HCT116 (cell line): ENCODE measurements around the gene PSMD12. TPM values are rescaled to one million over a fixed set of nuclear protein-coding genes. Genes with fewer than 3 reads are reported as not detected.

Experiments
- ATAC-seq: fragments of 200-7000 bp; cut with Tn5 transposase; 2 replicates; pipeline ENCODE4 v1.9.1; 2020; ENCODE audit warnings: mild to moderate bottlenecking, moderate library complexity
- BruUV-seq: library from RNA; stranded (reverse); fragments of 400-500 nt; replicated peaks from 2 replicates; lab custom pipeline; 2021; lab: Mats Ljungman, UMichigan
- CTCF ChIA-PET: fragments of 300-600 bp; sonication (Branson Sonifier 250); formaldehyde crosslinking; loops from one replicate; lab custom pipeline; 2021; ENCODE audit warnings: antibody characterized with exemption; lab: Charles Lee
- POLR2A ChIA-PET: fragments of 300-600, 350-600 bp; sonication (Branson Sonifier 250); formaldehyde crosslinking; loops from one replicate; lab custom pipeline; 2021; ENCODE audit warnings: antibody characterized with exemption; lab: Charles Lee
- RAD21 ChIA-PET, 2 experiments: fragments of 300-600 bp; sonication (Branson Sonifier 250); formaldehyde crosslinking; loops; one replicate each; lab custom pipeline; 2023; ENCODE audit warnings: low total read pairs in 2 of 2; ENCODE audit not compliant: uncharacterized antibody in 2 of 2, unreplicated experiment in 2 of 2, low non-redundant PET in 1 of 2; lab: Charles Lee
- DNase-seq: peaks from one replicate; pipeline ENCODE4 v3.0.0-alpha.2; 2010; ENCODE audit warnings: low read depth, low spot score
- H2AFZ ChIP-seq: fragments of 200-600 bp; shearing (Covaris generic), sonication (generic); 2 replicates; pipeline ENCODE4 v1.6.1; 2017; ENCODE audit warnings: low read depth, mixed run types, mixed read lengths, antibody characterized with exemption, low read length; ENCODE audit not compliant: poor library complexity, severe bottlenecking
- H3K27ac ChIP-seq: 2 replicates; pipeline ENCODE4 v1.5.1; 2012; ENCODE audit warnings: low read depth, low read length
- H3K27me3 ChIP-seq: fragments of 200-600 bp; sonication (generic); 2 replicates; pipeline ENCODE4 v1.6.1; 2016; ENCODE audit warnings: mixed run types, low read length, mixed read lengths; ENCODE audit not compliant: insufficient read depth
- H3K36me3 ChIP-seq, 2 experiments: fragments of 200-500 bp in 1 of 2; fragments of 200-600 bp in 1 of 2; sonication (Bioruptor generic) in 1 of 2; sonication (generic) in 1 of 2; 2 replicates each; pipeline versions ENCODE4 v1.5.1 to v1.6.1; 2014 to 2016; ENCODE audit warnings: low read length in 2 of 2, inconsistent platforms in 1 of 2, mixed read lengths in 1 of 2, mixed run types in 1 of 2; ENCODE audit not compliant: insufficient read depth in 2 of 2, control insufficient read depth in 1 of 2
- H3K4me1 ChIP-seq, 2 experiments: fragments of 200-600 bp in 1 of 2; sonication (generic) in 1 of 2; 2 replicates each; pipeline versions ENCODE4 v1.5.1 to v1.6.1; 2012 to 2017; ENCODE audit warnings: low read length in 2 of 2, inconsistent platforms in 1 of 2, mild to moderate bottlenecking in 1 of 2, mixed read lengths in 1 of 2, mixed run types in 1 of 2, moderate library complexity in 1 of 2; ENCODE audit not compliant: insufficient read depth in 2 of 2, control insufficient read depth in 1 of 2
- H3K4me2 ChIP-seq: fragments of 200-600 bp; sonication (generic); 2 replicates; pipeline ENCODE4 v1.6.1; 2017; ENCODE audit warnings: mixed run types, low read length, mixed read lengths
- H3K4me3 ChIP-seq, 2 experiments: fragments of 200-600 bp in 1 of 2; sonication (generic) in 1 of 2; replicated peaks in 1 of 2; 2 replicates each; pipeline ENCODE4 v1.5.1; 2011 to 2016; ENCODE audit warnings: low read length in 2 of 2, control low read depth in 1 of 2, low read depth in 1 of 2, mild to moderate bottlenecking in 1 of 2, mixed read lengths in 1 of 2, mixed run types in 1 of 2
- H3K79me2 ChIP-seq: fragments of 200-600 bp; sonication (generic); 2 replicates; pipeline ENCODE4 v1.6.1; 2017; ENCODE audit warnings: mild to moderate bottlenecking, mixed run types, low read length, moderate library complexity, mixed read lengths; ENCODE audit not compliant: insufficient read depth
- H3K9ac ChIP-seq: fragments of 200-600 bp; sonication (generic); 2 replicates; pipeline ENCODE4 v1.6.1; 2016; ENCODE audit warnings: low read length, mixed read lengths
- H3K9me2 ChIP-seq: fragments of 200-600 bp; sonication (generic), shearing (Covaris generic); 2 replicates; pipeline ENCODE4 v1.6.1; 2017; ENCODE audit warnings: mixed run types, mild to moderate bottlenecking, moderate library complexity; ENCODE audit not compliant: insufficient read depth
- H3K9me3 ChIP-seq, 2 experiments: fragments of 200-500 bp in 1 of 2; fragments of 200-600 bp in 1 of 2; sonication (Bioruptor generic) in 1 of 2; sonication (generic) in 1 of 2; 2 replicates each; pipeline ENCODE4 v1.6.1; 2014 to 2017; ENCODE audit warnings: low read length in 2 of 2, mixed read lengths in 2 of 2, inconsistent platforms in 1 of 2, low read depth in 1 of 2, mild to moderate bottlenecking in 1 of 2, mixed run types in 1 of 2, moderate library complexity in 1 of 2; ENCODE audit not compliant: control insufficient read depth in 1 of 2, insufficient read depth in 1 of 2
- H4K20me1 ChIP-seq: fragments of 200-600 bp; sonication (generic), shearing (Covaris generic); 2 replicates; pipeline ENCODE4 v1.6.1; 2017; ENCODE audit warnings: mixed run types, mild to moderate bottlenecking, moderate library complexity; ENCODE audit not compliant: insufficient read depth
- ATF3 ChIP-seq: IDR thresholded peaks from 2 replicates; pipeline ENCODE4 v1.6.1; 2012
- CEBPB ChIP-seq: IDR thresholded peaks from 2 replicates; pipeline ENCODE4 v1.6.1; 2012; ENCODE audit warnings: low read depth
- EGR1 ChIP-seq: IDR thresholded peaks from 2 replicates; pipeline ENCODE4 v1.6.1; 2012; ENCODE audit warnings: low read depth
- EZH2 ChIP-seq: fragments of 200-600 bp; sonication (generic); IDR thresholded peaks from 2 replicates; pipeline ENCODE4 v1.6.1; 2017; ENCODE audit warnings: antibody characterized with exemption, mixed run types
- EZH2phosphoT487 ChIP-seq: fragments of 200-600 bp; IDR thresholded peaks from 2 replicates; pipeline ENCODE4 v1.6.1; 2018; ENCODE audit warnings: antibody characterized with exemption, borderline replicate concordance
- FOSL1 ChIP-seq: IDR thresholded peaks from 2 replicates; pipeline ENCODE4 v1.6.1; 2012; ENCODE audit warnings: low read depth
- JUND ChIP-seq: IDR thresholded peaks from 2 replicates; pipeline ENCODE4 v1.6.1; 2012
- REST ChIP-seq: IDR thresholded peaks from 2 replicates; pipeline ENCODE4 v1.6.1; 2012; ENCODE audit warnings: low read depth
- SIN3A ChIP-seq: IDR thresholded peaks from 2 replicates; pipeline ENCODE4 v1.6.1; 2012; ENCODE audit warnings: low read depth
- SP1 ChIP-seq: IDR thresholded peaks from 2 replicates; pipeline ENCODE4 v1.6.1; 2012; ENCODE audit warnings: low read depth
- YY1 ChIP-seq: IDR thresholded peaks from 2 replicates; pipeline ENCODE4 v1.6.1; 2011; ENCODE audit warnings: low read length, low read depth, moderate library complexity, mild to moderate bottlenecking; ENCODE audit not compliant: insufficient replicate concordance; ENCODE audit errors: extremely low read depth
- ZFX ChIP-seq: fragments of 450-650 bp; IDR thresholded peaks from 2 replicates; pipeline ENCODE4 v1.6.1; 2017
- intact Hi-C: fragments of 100-400 bp; cut with micrococcal nuclease; formaldehyde crosslinking; loops from 2 replicates; pipeline ENCODE4 v1.10.0; 2022
- total RNA-seq: library from RNA; stranded (reverse); gene quantifications from one replicate; pipeline ENCODE4 v1.2.1, GENCODE V29; 2021; ENCODE audit not compliant: unreplicated experiment

The PSMD12 gene
- total RNA-seq, 1 experiment from 2014 or later, result 115 TPM

GRCh38 chr17:67347826-67348225, 18.6 kb downstream of the PSMD12 start:
- Histone ChIP-seq H3K9ac (no peak overlapping the region), H4K20me1 (peaks cover 5% of the 10 kb centered on the region; the same call in 1 of the 2 replicates), H3K79me2 (peaks cover 58% of the 10 kb centered on the region), H3K36me3 (peaks cover 67 to 84% of the 10 kb centered on the region in 2 experiments), H3K4me3 (no peak overlapping the region), H3K9me3 (no peaks in the 10 kb centered on the region), H3K27me3 (no peaks in the 10 kb centered on the region), H3K27ac (no peak overlapping the region), H2AFZ (no peak overlapping the region), H3K4me1 (no peaks in the 10 kb centered on the region), H3K4me2 (no peak overlapping the region), H3K9me2 (no peaks in the 10 kb centered on the region)
- TF ChIP-seq JUND, result no peak
- no peak for TF ChIP-seq FOSL1
- no peak for TF ChIP-seq REST
- TF ChIP-seq SIN3A, result no peak
- TF ChIP-seq EGR1, result no peak
- no peak for TF ChIP-seq ZFX
- TF ChIP-seq EZH2, result no peak
- no peak for TF ChIP-seq YY1
- TF ChIP-seq CEBPB, result no peak
- no peak for TF ChIP-seq SP1
- no peak for TF ChIP-seq EZH2phosphoT487
- TF ChIP-seq ATF3, result no peak
- RAD21 ChIA-PET, result no interaction called here
- no TSS peak for BruUV-seq
- DNase-seq, result no peak
- intact Hi-C loops, result no loop called here
- CTCF ChIA-PET, result interaction anchor here (1.0 kb wide), 1 partner anchor 12 kb away, joined by 3 read pairs; no protein-coding TSS in a partner anchor
- no peak for ATAC-seq
- POLR2A ChIA-PET, result no interaction called here
